Measurements from ENCODE around the gene GRM7.

The GRM7 gene

DNA sequence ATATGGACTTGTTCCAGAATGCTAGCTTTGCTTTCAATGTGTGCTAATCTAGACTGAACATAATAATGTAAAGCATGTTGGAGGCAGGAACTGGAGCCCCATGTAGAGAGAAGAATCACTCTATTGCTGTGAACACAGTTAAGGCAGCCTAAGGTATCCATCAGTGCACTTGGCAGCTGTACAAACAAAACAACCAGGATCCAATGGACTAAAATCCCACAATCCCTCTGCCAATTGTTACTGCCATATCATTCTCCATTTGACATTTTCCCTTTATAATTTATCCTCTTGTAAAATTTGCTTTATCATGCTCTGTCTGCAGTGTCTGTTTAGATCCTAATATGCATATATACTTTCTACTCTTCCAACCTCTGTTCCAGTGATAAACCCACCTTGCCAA, 883.9 kb downstream of the GRM7 start:
- peak; percentile 46 for DNase-seq

DNA sequence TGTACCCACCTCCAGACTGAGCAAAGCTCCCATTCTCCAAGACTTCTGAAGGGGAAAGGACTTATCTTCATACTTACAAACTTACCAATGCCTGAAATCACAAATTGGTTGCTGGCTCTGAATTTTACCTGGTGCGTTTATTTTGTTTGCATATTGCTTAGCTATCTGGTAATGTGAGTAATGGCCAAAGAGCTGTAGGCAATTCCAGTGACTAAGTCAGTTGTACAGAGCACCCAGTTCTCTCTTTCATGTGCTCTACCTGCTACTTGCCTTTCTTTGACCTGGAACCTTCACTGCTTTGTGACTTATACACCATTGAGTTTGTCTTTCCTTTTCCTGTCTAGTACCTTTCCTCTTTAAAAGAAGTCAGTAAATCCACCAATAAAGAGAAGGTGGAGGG, 884.8 kb downstream of the GRM7 start:
- DNase-seq: no peak

DNA sequence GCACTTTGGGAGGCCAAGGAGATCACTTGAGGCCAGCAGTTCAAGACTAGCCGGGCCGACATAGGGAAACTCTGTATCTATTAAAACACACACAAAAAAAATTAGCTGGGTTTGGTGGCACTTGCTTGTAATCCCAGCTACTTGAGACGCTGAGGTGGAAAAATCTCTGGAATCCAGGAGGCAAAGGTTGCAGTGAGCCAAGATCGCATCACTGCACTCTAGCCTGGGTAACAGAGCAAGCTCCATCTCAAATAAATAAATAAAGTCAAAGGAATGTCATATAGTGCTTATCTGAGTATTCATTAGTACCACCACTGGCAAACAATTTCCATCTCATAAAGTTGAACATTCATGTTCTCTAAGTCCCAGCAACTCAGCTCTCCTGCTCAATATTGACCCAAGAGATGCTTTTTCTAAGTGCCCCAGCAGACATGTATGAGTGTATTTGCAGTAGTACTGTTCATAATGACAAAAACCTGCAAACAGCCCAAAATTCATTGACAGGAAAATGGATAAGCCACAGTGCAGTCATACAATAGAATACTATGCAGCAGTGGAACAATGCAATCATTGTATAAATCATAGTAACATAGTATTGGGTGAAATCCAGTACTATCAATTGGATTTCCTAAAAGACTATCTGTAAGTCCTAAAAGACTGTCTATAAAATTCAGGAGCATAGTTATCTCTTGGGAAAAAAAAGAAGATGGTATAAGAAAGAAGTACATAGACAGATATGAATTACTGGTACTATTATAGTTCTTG, 889.2 kb downstream of the GRM7 start:
- DNase-seq: no peak

DNA sequence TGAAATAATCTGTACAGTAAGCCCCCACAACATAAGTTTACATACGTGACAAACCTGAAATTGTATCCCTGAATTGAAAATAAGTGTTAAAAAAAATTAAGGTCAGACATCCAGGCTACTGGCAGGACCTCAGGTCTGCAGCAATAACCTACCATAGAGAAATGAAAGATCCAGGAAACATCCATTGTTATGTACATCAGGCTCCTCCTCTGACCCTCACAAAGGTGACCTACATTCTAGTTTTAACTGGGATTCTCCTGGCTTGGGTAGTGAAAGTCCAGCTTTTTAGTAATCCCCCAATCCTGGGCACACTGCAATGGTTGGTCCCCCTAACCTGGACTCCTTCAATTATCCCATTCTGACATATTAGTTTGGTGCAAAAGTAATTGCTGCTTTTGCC, 891.1 kb downstream of the GRM7 start:
- DNase-seq: no peak

DNA sequence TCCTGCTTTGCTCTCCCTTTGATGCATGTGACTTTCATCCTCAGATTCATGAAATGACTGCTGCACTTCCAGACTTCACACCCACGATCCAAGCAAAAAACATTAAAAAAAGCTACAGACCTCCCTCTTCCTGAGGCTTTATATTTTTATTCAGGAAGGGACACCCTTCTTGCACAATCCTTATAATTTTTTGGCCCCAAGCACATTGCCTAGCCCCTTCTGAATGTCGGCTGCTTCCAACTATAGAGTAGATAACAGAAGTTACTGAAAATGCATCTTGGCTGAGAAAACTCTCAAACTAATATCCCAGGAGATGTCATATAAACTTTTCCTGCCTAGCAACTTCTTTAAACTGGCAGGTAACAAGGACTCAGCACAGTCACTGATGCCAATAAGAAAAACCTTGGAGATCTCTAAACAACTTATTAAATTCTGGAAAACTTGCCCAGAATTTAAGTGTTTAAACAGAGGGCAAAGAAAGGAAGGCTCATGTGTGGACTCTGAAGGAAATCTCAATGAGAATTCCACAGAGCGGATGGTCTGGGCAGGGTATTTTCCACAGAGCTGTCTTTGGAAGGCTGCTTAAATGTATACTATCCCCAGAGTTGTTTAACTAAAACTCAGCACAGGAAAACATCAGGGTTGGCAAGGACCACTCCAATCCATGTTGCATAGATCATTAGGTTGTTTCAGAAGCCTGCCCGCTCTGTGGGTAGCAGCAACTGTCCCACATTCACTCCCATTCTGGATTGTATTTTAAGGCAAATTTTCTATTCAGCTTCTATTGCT, 893.9 kb downstream of the GRM7 start:
- DNase-seq: no peak

DNA sequence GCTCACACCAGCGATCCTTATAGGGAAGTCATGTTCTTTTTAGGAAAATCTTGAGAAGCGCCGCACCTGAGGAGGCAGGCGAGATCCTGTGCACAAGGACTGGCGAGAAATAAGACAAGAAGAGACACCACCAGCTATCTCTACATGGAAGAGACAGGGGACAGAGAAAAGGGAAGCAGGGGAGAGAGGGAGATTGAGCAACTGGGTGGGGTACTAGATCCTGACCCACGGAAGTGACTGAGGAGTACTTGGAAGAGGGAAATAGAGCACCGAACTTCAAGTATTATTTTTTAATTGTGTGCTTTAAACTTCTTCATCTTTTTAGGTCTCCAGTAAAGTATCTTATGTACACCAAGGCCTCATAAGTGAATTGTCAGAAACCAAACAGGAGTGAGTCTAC, 898.7 kb downstream of the GRM7 start:
- DNase-seq: no peak

DNA sequence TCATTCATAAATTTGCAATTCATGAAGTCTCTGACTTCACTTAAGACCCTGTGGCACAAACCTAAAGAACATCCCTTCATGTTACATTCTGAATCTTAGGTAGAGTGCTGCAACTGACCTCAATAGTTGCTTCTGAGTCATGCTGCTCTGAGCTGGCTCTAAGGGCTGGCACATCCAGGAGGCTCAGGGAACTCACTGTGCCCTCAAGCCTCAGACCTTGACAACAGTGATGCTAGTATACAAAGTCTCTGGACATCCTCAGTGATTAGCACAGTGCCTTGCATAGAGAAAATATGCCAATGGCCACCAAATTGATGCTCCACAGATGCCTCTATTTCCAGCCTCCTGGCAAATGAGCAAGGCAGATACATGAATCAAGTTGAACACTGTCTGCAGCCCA, 899.8 kb downstream of the GRM7 start:
- DNase-seq: no peak

DNA sequence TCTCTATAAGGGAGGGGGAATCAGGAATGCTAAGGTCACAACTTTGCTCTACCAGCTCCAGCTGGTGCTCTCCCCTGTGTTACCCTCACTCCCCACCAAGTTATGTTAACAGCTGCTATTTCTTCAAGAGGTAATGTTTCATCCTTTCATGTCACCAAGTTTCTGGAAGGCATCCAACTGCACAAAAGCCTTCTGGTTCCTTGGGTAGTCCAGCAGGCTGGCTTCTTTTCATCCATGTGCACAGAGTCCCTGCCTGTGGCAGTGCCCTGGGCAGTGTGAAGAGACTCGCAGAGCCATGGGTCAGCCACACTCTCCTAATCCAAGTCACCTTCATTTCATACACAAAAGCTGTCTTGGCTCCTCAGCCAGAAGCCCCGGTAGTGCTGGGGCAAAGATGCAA, 903.2 kb downstream of the GRM7 start:
- DNase-seq: no peak

DNA sequence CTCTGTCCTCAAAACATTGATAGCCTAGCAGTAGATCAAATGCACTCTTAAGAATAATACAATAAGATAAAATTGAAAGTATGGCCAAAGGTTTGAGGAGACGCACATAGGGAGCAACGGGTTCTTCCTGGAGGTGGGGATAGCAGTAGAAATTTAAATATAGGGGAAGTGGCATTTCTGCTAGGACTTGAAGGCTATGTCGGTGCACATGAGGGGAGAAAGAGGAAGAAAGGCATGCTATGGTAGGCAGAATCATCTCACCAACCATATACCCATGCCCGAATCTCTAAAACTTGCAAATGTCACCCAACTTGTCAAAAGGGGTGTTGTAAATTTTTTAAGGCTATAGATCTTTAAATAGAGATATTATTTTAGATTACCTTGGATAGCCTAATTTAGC, 905.6 kb downstream of the GRM7 start:
- DNase-seq: no peak

DNA sequence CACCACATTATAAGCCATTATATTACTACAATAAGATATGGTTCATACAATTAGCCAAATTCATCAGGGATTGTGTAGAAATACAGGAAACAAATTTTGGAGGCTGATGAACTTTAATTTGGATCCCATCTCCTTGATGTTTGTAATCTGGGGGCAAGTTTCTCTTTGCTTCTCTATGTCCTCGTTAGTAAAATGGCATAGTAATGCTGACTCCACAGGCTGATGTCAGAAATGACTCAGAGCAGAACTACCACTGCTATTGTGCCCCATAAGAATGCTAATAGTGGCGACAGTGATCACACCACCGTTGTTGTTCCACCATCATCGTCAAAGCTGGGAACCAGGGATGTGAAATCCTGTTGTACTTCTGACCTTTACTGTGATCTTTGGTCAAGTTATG, 918.4 kb downstream of the GRM7 start:
- DNase-seq: no peak

DNA sequence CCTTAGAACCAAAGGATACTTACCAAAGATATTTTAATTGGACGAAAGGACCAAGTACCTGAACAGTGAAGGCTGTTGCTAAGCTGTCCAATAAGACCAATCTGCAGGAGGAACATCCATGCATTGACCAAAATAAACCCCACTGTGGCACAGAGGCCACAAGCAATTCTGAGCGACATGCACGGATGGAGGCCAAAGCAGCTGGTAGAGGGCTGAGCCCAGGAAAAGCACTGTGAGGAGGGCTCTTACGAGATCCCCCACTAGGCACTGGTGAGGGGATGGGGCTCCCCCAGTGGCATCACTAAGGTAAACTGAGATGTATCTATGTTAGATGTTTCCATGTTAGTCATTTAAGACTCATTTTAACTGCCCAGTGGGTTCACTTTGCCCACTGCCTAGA, 920.5 kb downstream of the GRM7 start:
- no peak for DNase-seq

DNA sequence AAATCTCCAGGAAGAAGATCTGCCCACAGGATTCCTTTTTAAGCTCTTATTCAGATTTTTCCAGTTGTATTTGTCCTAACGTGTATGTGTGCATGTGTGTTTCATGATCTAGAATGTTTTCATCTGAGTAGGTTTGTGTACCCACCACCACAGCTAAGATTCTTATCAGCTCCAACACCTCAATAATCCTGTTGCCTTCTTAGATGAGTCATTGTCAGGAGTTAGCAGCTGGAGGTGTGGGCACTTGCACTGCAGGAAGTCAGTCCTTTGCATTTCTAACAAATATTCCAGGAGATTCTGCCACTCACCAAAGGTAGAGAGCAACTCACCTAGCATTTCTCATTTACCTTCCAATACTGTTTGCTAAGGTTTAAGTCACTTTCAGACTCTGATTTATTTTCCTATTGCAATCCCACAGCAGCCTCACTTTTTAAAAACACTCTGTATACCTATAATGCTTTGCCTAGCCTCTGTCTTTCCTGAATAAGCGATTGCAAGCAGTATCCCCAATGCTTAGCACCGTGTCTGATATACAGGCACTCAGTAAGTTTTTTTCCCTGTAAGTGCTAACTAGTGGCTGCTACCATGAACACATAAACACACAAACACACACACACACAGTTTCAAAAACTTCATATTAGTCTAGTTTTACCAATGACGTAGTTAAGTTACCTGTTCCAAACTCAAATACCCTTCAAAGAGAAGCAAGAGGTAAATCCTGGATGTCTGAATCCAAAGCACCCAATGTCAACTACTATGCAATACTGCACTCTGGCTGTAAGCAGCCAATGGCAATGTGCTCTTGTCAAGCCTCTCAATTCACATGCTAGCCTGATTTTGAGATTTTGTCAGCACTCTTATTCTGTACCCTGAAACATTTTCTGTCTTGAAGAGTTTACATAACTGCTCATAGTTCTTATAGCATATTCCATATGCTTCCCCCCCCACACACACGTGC, 927.2 kb downstream of the GRM7 start:
- DNase-seq: peak; percentile 5

DNA sequence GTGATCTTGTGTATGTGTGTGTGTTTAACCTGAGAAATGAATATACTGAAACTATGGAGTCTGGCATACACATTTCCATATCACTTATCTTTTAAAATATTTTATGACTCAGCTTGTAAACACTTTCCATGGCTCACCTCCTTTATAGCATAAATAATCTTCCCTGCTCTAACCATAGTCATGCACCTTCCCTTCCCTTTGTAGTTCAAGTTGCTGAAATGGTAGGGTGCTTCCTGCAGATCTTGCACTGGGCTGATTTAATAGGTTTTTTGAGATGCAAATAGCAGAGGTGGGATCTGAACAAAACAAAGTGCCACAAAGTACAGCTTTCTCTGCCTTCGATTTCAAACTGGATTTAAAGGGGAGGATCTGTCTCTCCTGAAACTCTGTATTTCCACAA, 928.0 kb downstream of the GRM7 start:
- DNase-seq: no peak

DNA sequence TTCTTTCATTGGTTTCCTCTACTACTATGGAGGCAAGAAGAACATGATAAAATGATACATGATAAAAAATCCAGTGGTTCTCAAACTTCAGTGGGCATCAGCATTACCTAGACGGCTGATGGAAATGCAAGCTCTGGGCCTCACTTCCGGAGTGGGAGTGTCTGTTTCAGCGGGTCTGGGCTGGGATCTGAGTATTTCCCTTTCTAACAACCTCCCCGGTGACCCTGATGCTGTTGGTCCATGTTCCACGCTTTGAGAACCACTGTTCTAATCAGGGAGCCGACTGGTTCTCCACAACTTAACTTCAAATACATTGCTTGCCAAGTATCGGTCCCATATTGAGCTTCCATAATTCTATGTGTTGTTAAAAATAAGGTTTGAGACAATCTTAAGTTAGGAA, 928.4 kb downstream of the GRM7 start:
- DNase-seq: no peak

DNA sequence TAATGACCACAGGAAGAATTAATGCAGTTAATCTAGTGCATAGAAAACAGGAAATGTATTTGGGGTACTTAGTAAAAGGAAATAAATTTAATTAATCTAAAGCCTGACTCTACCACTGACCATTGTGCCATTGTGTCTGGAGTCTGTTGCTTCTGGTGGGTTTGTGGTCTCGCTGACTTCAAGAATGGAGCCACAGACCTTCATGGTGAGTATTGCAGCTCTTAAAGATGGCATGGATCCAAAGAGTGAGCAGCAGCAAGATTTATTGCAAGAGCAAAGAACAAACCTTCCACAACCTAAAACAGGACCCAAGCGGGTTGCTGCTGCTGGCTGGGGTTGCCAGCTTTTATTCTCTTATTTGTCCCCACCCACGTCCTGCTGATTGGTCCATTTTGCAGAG, 929.2 kb downstream of the GRM7 start:
- DNase-seq: no peak
